HEK293T (cell line): ENCODE measurements around the gene PTPN1.
"Not testable (repeated sequence)": the region's sequence is repeated elsewhere in the genome, so short reads cannot be mapped to it uniquely, and the experiment has no call there.

ENCODE experiments used
- CTCF ChIA-PET: fragments of 350-600 bp; formaldehyde crosslinking; extraction: SDS; loops from one replicate; lab custom pipeline; 2021; ENCODE audit warnings: antibody characterized with exemption, inconsistent platforms; lab: Yijun Ruan, JAX
- POLR2A ChIA-PET: fragments of 350-600 bp; formaldehyde crosslinking; extraction: SDS; loops from one replicate; lab custom pipeline; 2020; ENCODE audit warnings: antibody characterized with exemption, inconsistent platforms; lab: Yijun Ruan, JAX
- DNase-seq: peaks from one replicate; pipeline ENCODE4 v3.0.0; 2012; ENCODE audit warnings: mixed read lengths; ENCODE audit errors: extremely low spot score
- ARNT ChIP-seq: fragments of 450-650 bp; IDR thresholded peaks from 2 replicates; pipeline ENCODE4 v1.6.1; 2017; ENCODE audit warnings: mild to moderate bottlenecking
- BHLHE40 ChIP-seq: fragments of 450-650 bp; IDR thresholded peaks from 2 replicates; pipeline ENCODE4 v1.6.1; 2016; ENCODE audit warnings: mild to moderate bottlenecking, moderate library complexity, borderline replicate concordance
- CTBP1 ChIP-seq: fragments of 450-650 bp; IDR thresholded peaks from 2 replicates; pipeline ENCODE4 v1.6.1; 2016; ENCODE audit warnings: borderline replicate concordance
- ELF4 ChIP-seq: fragments of 450-650 bp; IDR thresholded peaks from 2 replicates; pipeline ENCODE4 v1.6.1; 2017; ENCODE audit warnings: antibody characterized with exemption
- FOXA1 ChIP-seq: fragments of 450-650 bp; IDR thresholded peaks from 2 replicates; pipeline ENCODE4 v1.6.1; 2016; ENCODE audit warnings: mild to moderate bottlenecking
- FOXK2 ChIP-seq: fragments of 450-650 bp; IDR thresholded peaks from 2 replicates; pipeline ENCODE4 v1.6.1; 2016; ENCODE audit warnings: mild to moderate bottlenecking
- FOXM1 ChIP-seq: fragments of 450-650 bp; IDR thresholded peaks from 2 replicates; pipeline ENCODE4 v1.6.1; 2017; ENCODE audit warnings: mild to moderate bottlenecking, borderline replicate concordance
- HDGF ChIP-seq: fragments of 450-650 bp; IDR thresholded peaks from 2 replicates; pipeline ENCODE4 v1.6.1; 2017; ENCODE audit warnings: antibody characterized with exemption, borderline replicate concordance
- L3MBTL2 ChIP-seq: fragments of 450-650 bp; conservative IDR thresholded peaks from 2 replicates; pipeline ENCODE4 v1.6.1; 2016; ENCODE audit warnings: mild to moderate bottlenecking
- LEF1 ChIP-seq: fragments of 450-650 bp; IDR thresholded peaks from 2 replicates; pipeline ENCODE4 v1.6.1; 2017; ENCODE audit warnings: mild to moderate bottlenecking, borderline replicate concordance
- NFRKB ChIP-seq: fragments of 450-650 bp; IDR thresholded peaks from 2 replicates; pipeline ENCODE4 v1.6.1; 2016; ENCODE audit warnings: mild to moderate bottlenecking, moderate library complexity
- PKNOX1 ChIP-seq: fragments of 450-650 bp; IDR thresholded peaks from 2 replicates; pipeline ENCODE4 v1.6.1; 2016
- SP1 ChIP-seq: fragments of 450-650 bp; IDR thresholded peaks from 2 replicates; pipeline ENCODE4 v1.6.1; 2017
- SUZ12 ChIP-seq: fragments of 450-650 bp; IDR thresholded peaks from 2 replicates; pipeline ENCODE4 v1.6.1; 2016; ENCODE audit warnings: mild to moderate bottlenecking
- TARDBP ChIP-seq: fragments of 450-650 bp; IDR thresholded peaks from 2 replicates; pipeline ENCODE4 v1.6.1; 2016
- ZNF384 ChIP-seq: fragments of 450-650 bp; IDR thresholded peaks from 2 replicates; pipeline ENCODE4 v1.6.1; 2016

The PTPN1 gene

GRCh38 chr20:50538276-50538675, 28.1 kb downstream of the PTPN1 start:
- ChIA-PET CTCF (interaction anchor here (0.6 to 1.3 kb wide), 2 partner anchors 12 to 50 kb away, joined by 3 to 4 read pairs; no protein-coding TSS in a partner anchor), POLR2A (no interaction called here)
- no peak for TF ChIP-seq SUZ12
- no peak for TF ChIP-seq ZNF384
- TF ChIP-seq TARDBP: no peak
- TF ChIP-seq FOXA1: no peak
- TF ChIP-seq NFRKB: no peak
- TF ChIP-seq FOXM1: no peak
- no peak for TF ChIP-seq HDGF
- TF ChIP-seq PKNOX1: no peak
- TF ChIP-seq FOXK2: no peak
- no peak for TF ChIP-seq BHLHE40
- TF ChIP-seq L3MBTL2: no peak
- no peak for TF ChIP-seq ARNT
- TF ChIP-seq ELF4: no peak
- TF ChIP-seq CTBP1: no peak
- no peak for TF ChIP-seq SP1
- no peak for TF ChIP-seq LEF1
- no peak for DNase-seq

- CTCF ChIA-PET, POLR2A ChIA-PET, DNase-seq: not testable (repeated sequence)
Measured at GRCh38 chr20:50539798-50540197, 29.6 kb downstream of the PTPN1 start.

- CTCF ChIA-PET: no interaction called here
- TF ChIP-seq LEF1: no peak
- TF ChIP-seq FOXK2: no peak
- TF ChIP-seq ELF4: no peak
- no peak for TF ChIP-seq SUZ12
- no peak for TF ChIP-seq FOXA1
- TF ChIP-seq ARNT: no peak
- TF ChIP-seq TARDBP: no peak
- no peak for TF ChIP-seq BHLHE40
- TF ChIP-seq ZNF384: no peak
- TF ChIP-seq NFRKB: no peak
- TF ChIP-seq SP1: no peak
- no peak for TF ChIP-seq PKNOX1
- TF ChIP-seq HDGF: no peak
- TF ChIP-seq CTBP1: no peak
- TF ChIP-seq L3MBTL2: no peak
- POLR2A ChIA-PET: no interaction called here
- DNase-seq: no peak
Measured at GRCh38 chr20:50540620-50541605, 30.7 kb downstream of the PTPN1 start.

- ChIA-PET CTCF (no interaction called here), POLR2A (no interaction called here)
- TF ChIP-seq CTBP1 (no peak), PKNOX1 (peak; percentile 20; the same call in 1 of the 2 replicates)
- no peak for DNase-seq
Measured at GRCh38 chr20:50541606-50542041, 31.4 kb downstream of the PTPN1 start.

- TF ChIP-seq BHLHE40: no peak
- no peak for TF ChIP-seq FOXM1
- no peak for TF ChIP-seq ZNF384
- no peak for TF ChIP-seq TARDBP
- no peak for TF ChIP-seq NFRKB
- TF ChIP-seq SUZ12: no peak
- no peak for TF ChIP-seq FOXK2
- TF ChIP-seq FOXA1: no peak
- no peak for DNase-seq
- ChIA-PET POLR2A (no interaction called here), CTCF (no interaction called here)
Measured at GRCh38 chr20:50543326-50543725, 33.1 kb downstream of the PTPN1 start.

GRCh38 chr20:50545126-50545525, 34.9 kb downstream of the PTPN1 start:
- ChIA-PET CTCF (no interaction called here), POLR2A (no interaction called here)
- TF ChIP-seq ZNF384 (no peak), SP1 (no peak), FOXM1 (no peak), PKNOX1 (no peak)
- no peak for DNase-seq
